A549 (cell line): ENCODE data around the gene PCYT2. TPM values are rescaled to one million over a fixed set of nuclear protein-coding genes. Genes with fewer than 3 reads are reported as not detected.

ENCODE experiments used
- ATAC-seq, 2 experiments: fragments of 200-7000 bp in 1 of 2; fragments of >200 bp in 1 of 2; cut with Nextera tagmentation in 1 of 2; cut with Tn5 transposase in 1 of 2; 3 replicates each; pipeline versions ENCODE4 v1.8.0 to v1.9.1; 2018 to 2020; ENCODE audit warnings: mild to moderate bottlenecking in 1 of 2, moderate library complexity in 1 of 2
- CTCF ChIA-PET: fragments of 300-600 bp; sonication (Branson Sonifier 250); formaldehyde crosslinking; extraction: SDS; loops from one replicate; lab custom pipeline; 2021; ENCODE audit warnings: antibody characterized with exemption, inconsistent platforms; lab: Yijun Ruan, JAX
- POLR2A ChIA-PET: fragments of 350-600 bp; formaldehyde crosslinking; extraction: SDS; loops from one replicate; lab custom pipeline; 2021; ENCODE audit warnings: antibody characterized with exemption, inconsistent platforms; lab: Yijun Ruan, JAX
- DNase-seq, 2 experiments: peaks; one replicate each; pipeline versions ENCODE4 v3.0.0 to v3.0.0-alpha.2; 2011 to 2016; ENCODE audit warnings: low read depth in 1 of 2, low spot score in 1 of 2
- FAIRE-seq: peaks from 2 replicates; lab custom pipeline; 2011; peaks lifted over from hg19 to GRCh38; lab: Jason Lieb, UNC
- H3K27ac ChIP-seq, 2 experiments: fragments of >200 bp; sonication (Bioruptor Twin); formaldehyde crosslinking; 3 replicates each; pipeline ENCODE4 v1.5.1; 2016 to 2017
- H3K4me1 ChIP-seq: fragments of >200 bp; sonication (Bioruptor Twin); formaldehyde crosslinking; 3 replicates; pipeline ENCODE4 v1.6.1; 2016
- H3K4me2 ChIP-seq: fragments of >200 bp; sonication (Bioruptor Twin); formaldehyde crosslinking; 3 replicates; pipeline ENCODE4 v1.6.1; 2016
- H3K4me3 ChIP-seq: fragments of >200 bp; sonication (Bioruptor Twin); formaldehyde crosslinking; 3 replicates; pipeline ENCODE4 v1.5.1; 2016
- H3K9me3 ChIP-seq: fragments of >200 bp; sonication (Bioruptor Twin); formaldehyde crosslinking; 3 replicates; pipeline ENCODE4 v1.6.1; 2016
- BCL3 ChIP-seq: fragments of >200 bp; sonication (Bioruptor Twin); formaldehyde crosslinking; IDR thresholded peaks from 3 replicates; pipeline ENCODE4 v1.6.1; 2016
- CEBPB ChIP-seq, 2 experiments: fragments of >200 bp in 1 of 2; sonication (Bioruptor Twin) in 1 of 2; formaldehyde crosslinking in 1 of 2; IDR thresholded peaks; 2 replicates each; pipeline ENCODE4 v1.6.1; 2012 to 2016
- CHD2 ChIP-seq: fragments of 150-350 bp; IDR thresholded peaks from 2 replicates; pipeline ENCODE4 v1.6.1; 2014; ENCODE audit warnings: low read length; ENCODE audit not compliant: partially characterized antibody
- EHF ChIP-seq: fragments of 250-450 bp; sonication (Bioruptor Pico); IDR thresholded peaks from 2 replicates; pipeline ENCODE4 v1.5.0; 2020; ENCODE audit warnings: mild to moderate bottlenecking
- WGBS: methylation state at CpG from one replicate; pipeline ENCODE4 v1.1.6; 2017; ENCODE audit errors: missing lambda C conversion rate; 5-methylcytosine and 5-hydroxymethylcytosine counted together
- polyA plus RNA-seq, 4 experiments: library from polyadenylated mRNA; depleted of rRNA in 3 of 4; stranded (reverse); fragments of >200 nt; fragmentation: RNase III in 1 of 4; extraction: RNeasy Plus Mini Kit Qiagen cat#74134 plus additional on column Dnase treatment in 1 of 4; gene quantifications; 2 replicates in 3 of 4; 3 replicates in 1 of 4; pipeline ENCODE4 v1.2.3, GENCODE V29; 2011 to 2017
- TF ChIP-seq, protein P1 (sequence below): IDR thresholded peaks from 2 replicates; pipeline ENCODE4 v1.6.1; 2012
- TF ChIP-seq, protein P2 (sequence below): fragments of >200 bp; sonication (Bioruptor Twin); formaldehyde crosslinking; IDR thresholded peaks from 3 replicates; pipeline ENCODE4 v1.5.1; 2016

Gene PCYT2
- polyA plus RNA-seq, 2 of the 4 experiments (the other 2 are of a cell fraction) = 7.1 to 17.0 TPM

- TF ChIP-seq, protein P1, sequence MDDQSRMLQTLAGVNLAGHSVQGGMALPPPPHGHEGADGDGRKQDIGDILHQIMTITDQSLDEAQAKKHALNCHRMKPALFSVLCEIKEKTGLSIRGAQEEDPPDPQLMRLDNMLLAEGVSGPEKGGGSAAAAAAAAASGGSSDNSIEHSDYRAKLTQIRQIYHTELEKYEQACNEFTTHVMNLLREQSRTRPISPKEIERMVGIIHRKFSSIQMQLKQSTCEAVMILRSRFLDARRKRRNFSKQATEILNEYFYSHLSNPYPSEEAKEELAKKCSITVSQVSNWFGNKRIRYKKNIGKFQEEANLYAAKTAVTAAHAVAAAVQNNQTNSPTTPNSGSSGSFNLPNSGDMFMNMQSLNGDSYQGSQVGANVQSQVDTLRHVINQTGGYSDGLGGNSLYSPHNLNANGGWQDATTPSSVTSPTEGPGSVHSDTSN = no peak
- no peak for TF ChIP-seq CHD2
- TF ChIP-seq, protein P2, sequence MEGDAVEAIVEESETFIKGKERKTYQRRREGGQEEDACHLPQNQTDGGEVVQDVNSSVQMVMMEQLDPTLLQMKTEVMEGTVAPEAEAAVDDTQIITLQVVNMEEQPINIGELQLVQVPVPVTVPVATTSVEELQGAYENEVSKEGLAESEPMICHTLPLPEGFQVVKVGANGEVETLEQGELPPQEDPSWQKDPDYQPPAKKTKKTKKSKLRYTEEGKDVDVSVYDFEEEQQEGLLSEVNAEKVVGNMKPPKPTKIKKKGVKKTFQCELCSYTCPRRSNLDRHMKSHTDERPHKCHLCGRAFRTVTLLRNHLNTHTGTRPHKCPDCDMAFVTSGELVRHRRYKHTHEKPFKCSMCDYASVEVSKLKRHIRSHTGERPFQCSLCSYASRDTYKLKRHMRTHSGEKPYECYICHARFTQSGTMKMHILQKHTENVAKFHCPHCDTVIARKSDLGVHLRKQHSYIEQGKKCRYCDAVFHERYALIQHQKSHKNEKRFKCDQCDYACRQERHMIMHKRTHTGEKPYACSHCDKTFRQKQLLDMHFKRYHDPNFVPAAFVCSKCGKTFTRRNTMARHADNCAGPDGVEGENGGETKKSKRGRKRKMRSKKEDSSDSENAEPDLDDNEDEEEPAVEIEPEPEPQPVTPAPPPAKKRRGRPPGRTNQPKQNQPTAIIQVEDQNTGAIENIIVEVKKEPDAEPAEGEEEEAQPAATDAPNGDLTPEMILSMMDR = no peak
These were observed 8.4 kb downstream of the PCYT2 start (continued) for GRCh38 chr17:81902653-81903414.

- FAIRE-seq = no peak
- no peak for DNase-seq
- POLR2A ChIA-PET = no interaction called here
These were observed 9.1 kb downstream of the PCYT2 start, which contains the start of gene NPB for GRCh38 chr17:81902023-81902652. Gene NPB (plus strand): TSS chr17:81902238. CDS start chr17:81902278, 40 bp downstream.

GRCh38 chr17:81901167-81902022, 9.8 kb downstream of the PCYT2 start:
- Histone ChIP-seq H3K9me3 (no peaks in the 10 kb centered on the region), H3K27ac (no peak overlapping the region), H3K4me1 (peaks cover 34% of the 10 kb centered on the region), H3K4me3 (no peak overlapping the region), H3K4me2 (no peak overlapping the region)
- FAIRE-seq (no peak), ATAC-seq (no peak), DNase-seq (no peak)
- ChIA-PET CTCF (interaction anchor here (0.6 to 1.3 kb wide), 5 partner anchors 26 to 787 kb away, joined by 3 to 8 read pairs (median 4); partner anchors contain the start of gene MAFG), POLR2A (no interaction called here)
- WGBS = 96% methylated on average over 21 of the region's 21 CpGs
- TF ChIP-seq, protein P1 = peak; percentile 20; the same call in 1 of the 2 replicates
- TF ChIP-seq BCL3 = no peak

More at GRCh38 chr17:81902023-81902652, 9.1 kb downstream of the PCYT2 start, which contains the start of gene NPB:
- Histone ChIP-seq H3K4me3 (no peak within 1 kb of the TSS), H3K4me2 (no peak within 1 kb of the TSS), H3K4me1 (peaks cover 28% of the 10 kb centered on the region), H3K9me3 (no peaks in the 10 kb centered on the region), H3K27ac (no peak within 1 kb of the TSS)
- 97% methylated on average over 50 of the region's 79 CpGs for WGBS
- TF ChIP-seq, protein P1 = no peak
- TF ChIP-seq CEBPB (IDR thresholded peaks at IDR 0.05) = no peak
- TF ChIP-seq EHF (CRISPR knock-in tag) = no peak
- CTCF ChIA-PET = interaction anchor here (1.0 to 1.6 kb wide), 6 partner anchors 8 to 167 kb away, joined by 3 to 8 read pairs (median 4); partner anchors contain the start of gene MAFG
- no peak for ATAC-seq
